ENCODE results near the gene XRN2. TPM values are rescaled to one million over a fixed set of nuclear protein-coding genes. Genes with fewer than 3 reads are reported as not detected.

Gene XRN2
- total RNA-seq, 1 experiment from 2014 or later, result 122 TPM

DNA sequence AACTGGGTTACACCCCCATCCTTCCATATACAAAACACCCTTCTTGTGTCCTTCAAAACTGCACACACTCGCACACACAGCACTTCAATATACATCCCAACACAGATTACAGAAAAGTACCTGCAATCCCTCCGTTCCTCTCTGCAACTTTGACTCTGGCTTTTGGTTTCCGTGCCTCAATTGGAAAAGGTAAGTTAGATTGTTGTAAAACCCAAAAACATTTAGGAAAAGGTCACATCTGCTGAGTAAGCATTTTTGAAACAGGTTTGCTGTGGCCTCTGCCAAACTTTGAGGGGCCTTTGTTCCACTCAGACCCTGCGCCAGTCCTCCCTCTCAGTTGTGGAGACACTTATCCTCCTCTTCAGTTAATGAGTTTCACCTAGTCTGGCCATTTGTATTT lies 90.0 kb downstream of the XRN2 start:
- CTCF ChIA-PET, result no interaction called here
- DNase-seq (ENCODE audit: low spot score), result no peak
- no peaks in the 10 kb centered on the region for H3K9me3 ChIP-seq (ENCODE audit: low read depth, low read length, poor library complexity, severe bottlenecking)
- H3K4me3 ChIP-seq (ENCODE audit: low read depth, low read length, poor library complexity, severe bottlenecking), result no peak overlapping the region
- H3K36me3 ChIP-seq (ENCODE audit: insufficient read depth, low read length, poor library complexity, severe bottlenecking), result peaks cover 12% of the 10 kb centered on the region
- no peak overlapping the region for H3K27ac ChIP-seq (ENCODE audit: low read depth, low read length, poor library complexity, severe bottlenecking)
- POLR2A ChIA-PET (ENCODE audit: low non-redundant PET), result no interaction called here
- intact Hi-C loops (cut with micrococcal nuclease; ENCODE audit: unreplicated experiment), result loop anchor here (10.0 kb wide), 1 partner anchor 528 kb away; no protein-coding TSS in a partner anchor
- no peak for TF ChIP-seq EZH2 (IDR thresholded peaks at IDR 0.05; ENCODE audit: borderline replicate concordance, low read depth, low read length, poor library complexity, severe bottlenecking)
- TF ChIP-seq, protein P1, sequence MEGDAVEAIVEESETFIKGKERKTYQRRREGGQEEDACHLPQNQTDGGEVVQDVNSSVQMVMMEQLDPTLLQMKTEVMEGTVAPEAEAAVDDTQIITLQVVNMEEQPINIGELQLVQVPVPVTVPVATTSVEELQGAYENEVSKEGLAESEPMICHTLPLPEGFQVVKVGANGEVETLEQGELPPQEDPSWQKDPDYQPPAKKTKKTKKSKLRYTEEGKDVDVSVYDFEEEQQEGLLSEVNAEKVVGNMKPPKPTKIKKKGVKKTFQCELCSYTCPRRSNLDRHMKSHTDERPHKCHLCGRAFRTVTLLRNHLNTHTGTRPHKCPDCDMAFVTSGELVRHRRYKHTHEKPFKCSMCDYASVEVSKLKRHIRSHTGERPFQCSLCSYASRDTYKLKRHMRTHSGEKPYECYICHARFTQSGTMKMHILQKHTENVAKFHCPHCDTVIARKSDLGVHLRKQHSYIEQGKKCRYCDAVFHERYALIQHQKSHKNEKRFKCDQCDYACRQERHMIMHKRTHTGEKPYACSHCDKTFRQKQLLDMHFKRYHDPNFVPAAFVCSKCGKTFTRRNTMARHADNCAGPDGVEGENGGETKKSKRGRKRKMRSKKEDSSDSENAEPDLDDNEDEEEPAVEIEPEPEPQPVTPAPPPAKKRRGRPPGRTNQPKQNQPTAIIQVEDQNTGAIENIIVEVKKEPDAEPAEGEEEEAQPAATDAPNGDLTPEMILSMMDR (conservative IDR thresholded peaks at IDR 0.05; ENCODE audit: low read depth, low read length), result no peak
- peaks cover 45% of the 10 kb centered on the region for H3K27me3 ChIP-seq (replicated peaks; ENCODE audit: insufficient read depth, low read depth, low read length, poor library complexity)
- no TSS peak for BruUV-seq (replicated peaks)
- H3K4me1 ChIP-seq (ENCODE audit: insufficient read depth, low read length, poor library complexity, severe bottlenecking), result no peaks in the 10 kb centered on the region

DNA sequence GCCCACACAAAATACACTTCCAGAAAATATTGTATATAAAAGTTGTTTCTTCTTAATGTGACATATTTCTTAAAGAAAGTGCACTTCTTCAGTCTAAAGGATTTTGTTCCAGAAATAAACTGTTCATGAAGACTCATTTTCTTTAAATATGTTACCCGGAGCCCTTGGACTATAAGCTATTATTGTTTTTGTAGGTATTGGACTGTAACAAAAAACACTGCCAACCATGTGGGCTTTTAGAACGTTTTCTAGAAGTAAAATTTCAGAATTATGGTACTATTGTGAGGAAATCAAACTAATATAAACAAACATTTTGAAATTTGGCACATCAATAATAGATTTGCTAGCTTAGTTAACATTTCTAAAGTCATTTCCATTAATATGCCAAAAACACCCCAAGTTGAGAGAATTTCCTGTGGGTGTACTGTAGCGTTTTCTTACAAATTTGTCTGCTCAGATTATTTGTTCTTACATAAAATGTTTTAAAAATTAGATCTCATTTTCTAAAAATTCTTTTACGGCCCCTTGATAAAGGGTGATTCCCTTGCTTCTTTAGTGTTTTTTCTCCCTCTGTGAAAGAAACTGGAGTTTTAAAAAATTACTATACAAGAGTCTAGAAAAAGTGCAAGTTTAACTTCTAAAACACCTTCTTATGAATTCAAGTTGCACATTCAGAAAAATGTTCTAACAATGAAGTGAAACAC lies 90.8 kb downstream of the XRN2 start:
- DNase-seq (ENCODE audit: low spot score), result no peak
- BruUV-seq (replicated peaks), result no TSS peak
- Histone ChIP-seq H3K4me1 (ENCODE audit: insufficient read depth, low read length, poor library complexity, severe bottlenecking) (no peaks in the 10 kb centered on the region), H3K36me3 (ENCODE audit: insufficient read depth, low read length, poor library complexity, severe bottlenecking) (peaks cover 4% of the 10 kb centered on the region), H3K27ac (ENCODE audit: low read depth, low read length, poor library complexity, severe bottlenecking) (no peak overlapping the region), H3K9me3 (ENCODE audit: low read depth, low read length, poor library complexity, severe bottlenecking) (no peaks in the 10 kb centered on the region), H3K4me3 (ENCODE audit: low read depth, low read length, poor library complexity, severe bottlenecking) (no peak overlapping the region), H3K27me3 (replicated peaks; ENCODE audit: insufficient read depth, low read depth, low read length, poor library complexity) (peaks cover 53% of the 10 kb centered on the region)
- TF ChIP-seq, protein P1 (conservative IDR thresholded peaks at IDR 0.05; ENCODE audit: low read depth, low read length), result no peak
- TF ChIP-seq EZH2 (IDR thresholded peaks at IDR 0.05; ENCODE audit: borderline replicate concordance, low read depth, low read length, poor library complexity, severe bottlenecking), result no peak
- intact Hi-C loops (cut with micrococcal nuclease; ENCODE audit: unreplicated experiment), result loop anchor here (10.0 kb wide), 1 partner anchor 529 kb away; no protein-coding TSS in a partner anchor
- CTCF ChIA-PET, result no interaction called here
- POLR2A ChIA-PET (ENCODE audit: low non-redundant PET), result interaction anchor here (0.6 kb wide), 1 partner anchor 23 kb away, joined by 3 read pairs; no protein-coding TSS in a partner anchor

DNA sequence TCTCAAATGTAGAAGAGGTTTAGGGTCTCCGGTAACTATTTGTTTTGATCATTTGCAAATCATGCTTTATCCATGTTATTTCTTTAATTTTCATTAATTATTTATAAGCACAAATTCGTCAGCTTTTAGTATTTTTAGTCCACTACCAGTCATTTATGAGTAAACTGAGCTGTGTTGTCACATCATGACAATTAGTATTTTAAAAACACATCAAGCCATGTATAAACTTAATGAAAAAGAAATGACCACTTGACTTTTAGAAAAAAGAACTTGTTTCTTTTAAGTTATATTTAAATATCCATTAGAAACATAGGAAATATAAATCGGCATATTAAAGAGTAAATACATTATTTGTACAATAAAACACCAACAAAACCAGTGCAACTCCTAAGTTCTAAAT lies 91.4 kb downstream of the XRN2 start:
- no peak for DNase-seq (ENCODE audit: low spot score)
- H3K27me3 ChIP-seq (replicated peaks; ENCODE audit: insufficient read depth, low read depth, low read length, poor library complexity), result peaks cover 59% of the 10 kb centered on the region
- ChIA-PET POLR2A (ENCODE audit: low non-redundant PET) (no interaction called here), CTCF (no interaction called here)
- H3K4me1 ChIP-seq (ENCODE audit: insufficient read depth, low read length, poor library complexity, severe bottlenecking), result no peaks in the 10 kb centered on the region
- no peak for TF ChIP-seq EZH2 (IDR thresholded peaks at IDR 0.05; ENCODE audit: borderline replicate concordance, low read depth, low read length, poor library complexity, severe bottlenecking)
- TF ChIP-seq, protein P1 (conservative IDR thresholded peaks at IDR 0.05; ENCODE audit: low read depth, low read length), result no peak
- no TSS peak for BruUV-seq (replicated peaks)
- H3K9me3 ChIP-seq (ENCODE audit: low read depth, low read length, poor library complexity, severe bottlenecking), result no peaks in the 10 kb centered on the region
- no peak overlapping the region for H3K4me3 ChIP-seq (ENCODE audit: low read depth, low read length, poor library complexity, severe bottlenecking)
- H3K36me3 ChIP-seq (ENCODE audit: insufficient read depth, low read length, poor library complexity, severe bottlenecking), result no peaks in the 10 kb centered on the region
- no peak overlapping the region for H3K27ac ChIP-seq (ENCODE audit: low read depth, low read length, poor library complexity, severe bottlenecking)
- intact Hi-C loops (cut with micrococcal nuclease; ENCODE audit: unreplicated experiment), result loop anchor here (10.0 kb wide), 1 partner anchor 530 kb away; no protein-coding TSS in a partner anchor

Measured in A673 (cell line).